ENCODE results near the gene TEKT2. TPM values are rescaled to one million over a fixed set of nuclear protein-coding genes. Genes with fewer than 3 reads are reported as not detected.

TEKT2 gene
- total RNA-seq, 1 experiment from 2014 or later: not detected

- H3F3A ChIP-seq (ENCODE audit: low read length, unreplicated experiment): no peaks in the 10 kb centered on the region
- no peak overlapping the region for H3K27ac ChIP-seq (ENCODE audit: low read length)
- BruUV-seq (replicated peaks): no TSS peak
- H3K9ac ChIP-seq (ENCODE audit: low read length): no peak overlapping the region
- no peak for DNase-seq
- no peaks in the 10 kb centered on the region for H3K36me3 ChIP-seq (ENCODE audit: low read depth, low read length)
- POLR2A ChIA-PET (ENCODE audit: unreplicated experiment): no interaction called here
- H3K4me3 ChIP-seq (ENCODE audit: low read length): no peak overlapping the region
- ATAC-seq: no peak
- no peaks in the 10 kb centered on the region for H3K79me2 ChIP-seq (ENCODE audit: low read length)
- H3K4me2 ChIP-seq (ENCODE audit: low read length): no peak overlapping the region
- no peaks in the 10 kb centered on the region for H3K9me3 ChIP-seq (ENCODE audit: low read length)
- no peak overlapping the region for H2AFZ ChIP-seq (ENCODE audit: low read length)
- intact Hi-C loops (cut with micrococcal nuclease): no loop called here
- TF ChIP-seq EZH2phosphoT487 (IDR thresholded peaks at IDR 0.05; ENCODE audit: borderline replicate concordance, low read length) (no peak), EZH2 (IDR thresholded peaks at IDR 0.05; ENCODE audit: low read length, unreplicated experiment) (no peak), CTCF (conservative IDR thresholded peaks at IDR 0.05; ENCODE audit: low read depth, low read length) (no peak)
- H3K9me2 ChIP-seq (replicated peaks; ENCODE audit: low read length): no peaks in the 10 kb centered on the region
- H4K20me1 ChIP-seq (ENCODE audit: low read length): no peaks in the 10 kb centered on the region
- H3K27me3 ChIP-seq (ENCODE audit: low read length): peaks cover 9% of the 10 kb centered on the region; the same call in 1 of the 2 replicates
- H3K4me1 ChIP-seq (ENCODE audit: insufficient read depth, low read length): no peaks in the 10 kb centered on the region
- CTCF ChIA-PET: no interaction called here
Observed at GRCh38 chr1:36126005-36126716, 42.3 kb downstream of the TEKT2 start.

- ATAC-seq (no peak), DNase-seq (no peak)
- Histone ChIP-seq H3K4me2 (ENCODE audit: low read length) (no peak overlapping the region), H3K4me3 (ENCODE audit: low read length) (no peak overlapping the region), H3K9me2 (replicated peaks; ENCODE audit: low read length) (no peaks in the 10 kb centered on the region), H3K27ac (ENCODE audit: low read length) (no peak overlapping the region), H3K27me3 (ENCODE audit: low read length) (peaks cover 9% of the 10 kb centered on the region; the same call in 1 of the 2 replicates), H3K79me2 (ENCODE audit: low read length) (no peaks in the 10 kb centered on the region), H3K9me3 (ENCODE audit: low read length) (no peaks in the 10 kb centered on the region), H3K36me3 (ENCODE audit: low read depth, low read length) (no peaks in the 10 kb centered on the region), H3K9ac (ENCODE audit: low read length) (no peak overlapping the region), H2AFZ (ENCODE audit: low read length) (no peak overlapping the region), H3K4me1 (ENCODE audit: insufficient read depth, low read length) (no peaks in the 10 kb centered on the region), H4K20me1 (ENCODE audit: low read length) (no peaks in the 10 kb centered on the region), H3F3A (ENCODE audit: low read length, unreplicated experiment) (no peaks in the 10 kb centered on the region)
- intact Hi-C loops (cut with micrococcal nuclease): no loop called here
- ChIA-PET CTCF (no interaction called here), POLR2A (ENCODE audit: unreplicated experiment) (no interaction called here)
- no peak for TF ChIP-seq EZH2 (IDR thresholded peaks at IDR 0.05; ENCODE audit: low read length, unreplicated experiment)
- TF ChIP-seq CTCF (conservative IDR thresholded peaks at IDR 0.05; ENCODE audit: low read depth, low read length): no peak
- no peak for TF ChIP-seq EZH2phosphoT487 (IDR thresholded peaks at IDR 0.05; ENCODE audit: borderline replicate concordance, low read length)
- no TSS peak for BruUV-seq (replicated peaks)
Observed at GRCh38 chr1:36126797-36127500, 43.1 kb downstream of the TEKT2 start.

Data from PC-3 (cell line).